AG04450 (cell line): ENCODE data around the gene COL23A1. TPM values are rescaled to one million over a fixed set of nuclear protein-coding genes. Genes with fewer than 3 reads are reported as not detected.

ENCODE experiments used
- CTCF ChIA-PET: fragments of 300-600, 350-600 bp; formaldehyde crosslinking; extraction: SDS; loops from one replicate; lab custom pipeline; 2022; ENCODE audit warnings: antibody characterized with exemption, inconsistent platforms; lab: Charles Lee
- POLR2A ChIA-PET: fragments of 350-600 bp; formaldehyde crosslinking; extraction: SDS; loops from one replicate; lab custom pipeline; 2021; ENCODE audit warnings: antibody characterized with exemption, inconsistent platforms; lab: Yijun Ruan, JAX
- DNase-seq: peaks from one replicate; pipeline ENCODE4 v3.0.0-alpha.2; 2011; ENCODE audit warnings: low read depth, low spot score
- H3K27ac ChIP-seq: one replicate; pipeline ENCODE4 v1.5.1; 2012; ENCODE audit warnings: low read depth, low read length, control low read depth
- H3K27me3 ChIP-seq: one replicate; pipeline ENCODE4 v1.6.0; 2012; ENCODE audit warnings: low read length; ENCODE audit not compliant: control insufficient read depth, insufficient read depth
- H3K4me3 ChIP-seq: 2 replicates; pipeline ENCODE4 v1.5.1; 2011; ENCODE audit warnings: mild to moderate bottlenecking, low read depth, low read length, control low read depth
- H3K9me3 ChIP-seq: 2 replicates; pipeline ENCODE4 v1.5.1; 2012; ENCODE audit warnings: low read length; ENCODE audit not compliant: control insufficient read depth, insufficient read depth
- polyA plus RNA-seq: library from polyadenylated mRNA; depleted of rRNA; stranded (reverse); fragments of >200 nt; gene quantifications from 2 replicates; pipeline ENCODE4 v1.2.3, GENCODE V29; 2011
- TF ChIP-seq, protein P1 (sequence below): IDR thresholded peaks from 2 replicates; pipeline ENCODE4 v1.5.1; 2011; ENCODE audit warnings: low read depth, low read length, control low read depth, inconsistent platforms

COL23A1 gene
- polyA plus RNA-seq, 1 experiment: not detected

DNA sequence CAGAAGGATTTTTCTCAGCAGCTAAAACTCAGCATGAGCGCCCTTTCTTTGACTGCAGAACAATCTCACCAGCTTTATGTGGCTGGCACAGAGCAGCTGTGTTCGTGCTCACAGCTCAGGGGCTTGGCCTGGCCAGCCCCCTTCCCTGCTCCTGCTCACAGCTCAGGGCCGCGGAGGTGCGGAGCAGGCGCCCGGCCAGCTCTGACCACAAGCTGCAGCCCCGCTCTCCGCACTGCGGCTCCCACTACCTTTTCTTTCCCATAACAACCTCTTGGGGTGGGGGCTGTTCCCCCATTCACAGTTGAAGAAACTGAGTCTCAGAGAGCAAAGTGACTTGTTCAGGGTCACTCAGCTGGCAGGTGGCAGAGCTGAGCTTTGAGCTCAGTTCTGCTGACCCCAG lies 323.6 kb downstream of the COL23A1 start:
- H3K27me3 ChIP-seq: no peaks in the 10 kb centered on the region
- ChIA-PET POLR2A (no interaction called here), CTCF (no interaction called here)
- no peak for DNase-seq
- TF ChIP-seq, protein P1, sequence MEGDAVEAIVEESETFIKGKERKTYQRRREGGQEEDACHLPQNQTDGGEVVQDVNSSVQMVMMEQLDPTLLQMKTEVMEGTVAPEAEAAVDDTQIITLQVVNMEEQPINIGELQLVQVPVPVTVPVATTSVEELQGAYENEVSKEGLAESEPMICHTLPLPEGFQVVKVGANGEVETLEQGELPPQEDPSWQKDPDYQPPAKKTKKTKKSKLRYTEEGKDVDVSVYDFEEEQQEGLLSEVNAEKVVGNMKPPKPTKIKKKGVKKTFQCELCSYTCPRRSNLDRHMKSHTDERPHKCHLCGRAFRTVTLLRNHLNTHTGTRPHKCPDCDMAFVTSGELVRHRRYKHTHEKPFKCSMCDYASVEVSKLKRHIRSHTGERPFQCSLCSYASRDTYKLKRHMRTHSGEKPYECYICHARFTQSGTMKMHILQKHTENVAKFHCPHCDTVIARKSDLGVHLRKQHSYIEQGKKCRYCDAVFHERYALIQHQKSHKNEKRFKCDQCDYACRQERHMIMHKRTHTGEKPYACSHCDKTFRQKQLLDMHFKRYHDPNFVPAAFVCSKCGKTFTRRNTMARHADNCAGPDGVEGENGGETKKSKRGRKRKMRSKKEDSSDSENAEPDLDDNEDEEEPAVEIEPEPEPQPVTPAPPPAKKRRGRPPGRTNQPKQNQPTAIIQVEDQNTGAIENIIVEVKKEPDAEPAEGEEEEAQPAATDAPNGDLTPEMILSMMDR: no peak
- no peak overlapping the region for H3K27ac ChIP-seq
- H3K4me3 ChIP-seq: no peak overlapping the region
- H3K9me3 ChIP-seq: peaks cover 21% of the 10 kb centered on the region

DNA sequence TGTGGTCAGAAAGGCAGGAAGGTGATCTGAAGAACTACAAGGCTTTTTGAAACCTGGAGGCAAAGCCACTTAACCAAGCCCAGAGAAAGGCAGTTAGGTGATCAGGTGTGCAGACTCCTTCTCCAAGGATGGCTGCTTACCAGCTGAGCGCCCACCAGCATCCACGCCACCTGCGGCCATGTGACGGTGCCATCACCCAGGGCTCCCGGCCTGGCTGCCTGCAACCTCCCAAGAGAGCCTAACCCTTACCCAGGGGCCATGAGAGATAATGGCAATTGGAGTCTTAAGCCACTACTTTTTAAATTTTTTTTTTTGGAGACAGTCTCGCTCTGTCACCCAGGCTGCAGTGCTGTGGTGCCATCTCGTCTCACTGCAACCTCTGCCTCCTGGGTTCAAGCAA lies 324.4 kb downstream of the COL23A1 start:
- POLR2A ChIA-PET: no interaction called here

DNA sequence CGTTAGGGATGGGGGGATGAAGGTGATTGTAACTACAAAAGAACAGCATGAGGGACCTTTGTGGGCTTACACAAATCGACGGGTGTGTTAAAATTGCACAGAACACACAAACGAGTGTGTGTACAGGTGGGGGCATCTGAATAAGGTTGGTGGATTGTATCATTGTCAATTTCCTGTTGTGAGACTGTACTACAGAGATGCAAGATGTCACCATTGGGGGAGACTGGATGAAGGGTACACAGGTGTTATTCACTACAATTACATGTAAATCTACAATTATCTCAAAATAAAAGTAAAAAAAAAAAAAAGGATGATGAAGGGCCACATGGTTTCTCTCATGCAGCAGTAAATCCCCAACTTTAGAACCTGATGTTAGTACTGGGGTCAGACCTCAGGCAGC lies 326.1 kb downstream of the COL23A1 start:
- TF ChIP-seq, protein P1: no peak
- peaks cover 18% of the 10 kb centered on the region for H3K9me3 ChIP-seq
- H3K4me3 ChIP-seq: no peak overlapping the region
- H3K27me3 ChIP-seq: no peaks in the 10 kb centered on the region
- H3K27ac ChIP-seq: no peak overlapping the region
- CTCF ChIA-PET: no interaction called here
- POLR2A ChIA-PET: no interaction called here
- no peak for DNase-seq

More for the DNA sequence above, 324.4 kb downstream of the COL23A1 start:
- CTCF ChIA-PET: no interaction called here
- Histone ChIP-seq H3K4me3 (no peak overlapping the region), H3K27ac (no peak overlapping the region), H3K27me3 (no peaks in the 10 kb centered on the region), H3K9me3 (peaks cover 18% of the 10 kb centered on the region)
- TF ChIP-seq, protein P1: no peak
- DNase-seq: no peak

DNA sequence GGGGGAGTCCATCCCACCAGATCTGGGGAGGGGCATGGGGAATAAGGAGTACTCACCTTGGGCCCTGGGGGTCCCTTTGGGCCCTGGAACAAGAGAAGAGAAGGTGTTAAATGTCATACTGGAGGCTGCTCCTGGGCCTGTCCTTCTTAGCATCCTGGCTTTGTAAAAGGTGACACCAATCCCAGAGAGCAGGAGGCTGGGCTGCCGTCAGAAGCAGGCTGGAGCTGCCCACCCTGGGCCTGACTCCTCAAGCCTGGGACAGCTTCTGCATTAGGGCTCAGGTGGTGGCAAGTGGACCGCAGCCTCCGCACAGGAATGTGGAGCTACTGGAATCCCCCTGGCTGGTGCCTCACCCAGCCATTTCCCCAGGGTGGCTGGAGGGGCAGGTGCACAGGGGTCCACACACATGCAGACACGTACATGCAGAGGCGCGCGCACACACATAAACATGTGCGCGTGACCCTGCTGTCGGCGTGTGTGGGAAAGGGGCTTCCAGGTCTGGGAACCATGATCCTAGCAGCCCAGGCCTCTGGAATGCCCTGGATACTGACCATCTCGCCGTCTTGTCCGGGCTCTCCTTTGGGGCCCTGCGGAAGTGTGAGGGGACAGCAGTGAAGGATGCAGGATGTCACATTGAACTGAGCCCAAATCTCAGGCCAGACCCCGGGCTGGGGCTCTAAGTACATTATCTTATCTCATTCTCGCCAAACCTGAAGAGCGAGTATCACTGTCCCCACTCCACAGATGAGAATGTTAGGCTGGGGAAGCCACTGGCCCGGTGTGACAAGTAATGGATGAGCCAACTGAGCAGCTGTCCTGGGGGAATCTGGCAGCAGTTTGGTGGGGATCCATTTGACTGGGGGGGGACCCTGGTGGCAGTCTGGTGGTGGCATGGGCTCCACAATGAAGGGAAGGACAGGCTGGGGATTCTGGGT lies 328.3 kb downstream of the COL23A1 start:
- ChIA-PET POLR2A (no interaction called here), CTCF (no interaction called here)
- TF ChIP-seq, protein P1: no peak
- Histone ChIP-seq H3K4me3 (no peak overlapping the region), H3K27me3 (no peaks in the 10 kb centered on the region), H3K9me3 (peaks cover 14% of the 10 kb centered on the region; the same call in 1 of the 2 replicates), H3K27ac (no peak overlapping the region)
- DNase-seq: no peak
